Stimulated activated naive CD8-positive, alpha-beta T cell treated with anti-CD3 and anti-CD28 coated beads, Interleukin-15, Interleukin-2, amounts not matched to agents 100 U/mL and 50 U/mL, for 24 hours (primary cell): Measurements from ENCODE around the gene UBFD1.
"Not testable (repeated sequence)": the region's sequence is repeated elsewhere in the genome, so short reads cannot be mapped to it uniquely, and the experiment has no call there.

ENCODE experiments used
- ATAC-seq: fragments of 150-1000 bp; cut with Tn5 transposase; one replicate; pipeline ENCODE4 v1.10.0; 2021
- DNase-seq: peaks from one replicate; pipeline ENCODE4 v3.0.0; 2021

UBFD1 gene

DNA sequence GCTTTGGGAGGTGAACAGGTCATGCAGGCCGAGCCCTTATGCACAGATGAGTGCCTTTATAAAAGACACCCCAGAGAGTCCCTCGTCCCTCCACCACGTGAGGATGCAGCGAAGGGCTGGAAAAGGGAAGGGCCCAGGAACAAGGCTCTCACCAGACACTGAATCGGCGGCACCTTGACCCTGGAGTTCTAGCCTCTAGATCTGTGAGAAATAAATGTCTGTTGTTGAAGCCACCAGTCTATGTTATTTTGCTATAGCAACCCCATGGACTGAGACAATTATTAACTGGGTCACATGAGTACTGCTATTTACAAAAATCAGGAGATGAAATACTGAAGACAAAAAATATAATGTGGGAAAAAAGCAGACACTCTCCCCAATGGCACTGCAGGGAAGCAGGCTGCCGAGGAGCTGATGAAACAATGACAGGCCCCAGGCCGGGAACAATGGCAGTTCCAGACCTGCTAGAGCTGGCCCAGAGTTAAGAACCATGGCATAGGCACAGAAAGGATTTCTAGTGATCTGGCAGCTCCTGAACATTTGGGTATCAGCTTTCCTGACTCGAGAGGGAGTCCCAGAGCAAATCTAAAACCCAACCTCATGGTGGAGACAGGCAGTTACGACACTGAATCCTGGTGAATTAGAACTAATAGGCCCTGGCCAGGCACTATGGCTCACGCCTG is 29.4 kb upstream of the UBFD1 start:
- DNase-seq (no peak), ATAC-seq (no peak)

DNA sequence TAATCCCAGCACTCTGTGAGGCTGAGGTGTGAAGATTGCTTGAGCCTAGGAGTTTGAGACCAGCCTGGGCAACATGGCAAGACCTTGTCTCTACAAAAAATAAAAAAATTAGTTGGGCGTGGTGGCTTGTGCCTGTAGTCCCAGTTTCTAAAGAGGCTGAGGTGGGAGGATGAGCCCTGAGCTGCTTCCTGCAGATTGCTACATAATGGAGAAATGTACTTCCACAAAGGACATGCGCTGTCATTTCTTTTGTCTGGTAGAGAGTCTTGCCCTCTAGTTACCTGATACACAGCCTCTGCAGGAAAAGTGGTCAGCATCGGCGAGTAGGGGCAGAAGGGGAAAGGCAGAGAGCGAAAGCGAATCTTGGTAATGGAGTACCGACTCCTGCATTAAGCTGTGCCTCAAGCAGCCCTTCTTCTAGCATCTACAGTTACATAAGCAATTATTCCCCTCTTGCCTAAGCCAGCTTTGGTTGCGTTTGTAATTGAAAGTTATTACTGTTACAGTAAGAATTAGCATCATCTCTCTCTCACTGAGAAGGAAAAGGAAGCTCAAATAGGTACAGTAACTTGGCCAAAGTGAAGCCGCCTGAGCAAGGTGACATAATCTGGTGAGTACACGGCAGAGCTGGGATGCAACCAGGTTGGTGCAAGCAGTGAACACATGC is 28.8 kb upstream of the UBFD1 start:
- ATAC-seq, result no peak
- no peak for DNase-seq

DNA sequence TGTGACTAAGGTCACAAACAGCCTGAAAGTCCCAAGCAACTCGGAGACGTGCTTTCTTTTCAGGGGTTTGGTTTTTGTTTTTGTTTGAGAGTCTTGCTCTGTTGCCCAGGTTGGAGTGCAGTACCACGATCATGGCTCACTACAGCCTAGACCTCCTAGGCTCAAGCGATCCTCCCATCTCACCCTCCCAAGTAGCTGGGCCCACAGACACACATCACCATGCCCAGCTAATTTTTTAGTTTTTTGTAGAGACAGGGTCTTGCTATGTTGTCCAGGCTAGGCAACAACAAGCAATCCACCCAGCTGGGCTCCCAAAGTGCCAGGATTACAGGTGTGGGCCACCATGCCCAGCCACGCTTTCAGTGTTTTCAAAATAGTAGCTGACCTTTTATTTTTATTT is 27.5 kb upstream of the UBFD1 start:
- ATAC-seq (no peak), DNase-seq (no peak)

DNA sequence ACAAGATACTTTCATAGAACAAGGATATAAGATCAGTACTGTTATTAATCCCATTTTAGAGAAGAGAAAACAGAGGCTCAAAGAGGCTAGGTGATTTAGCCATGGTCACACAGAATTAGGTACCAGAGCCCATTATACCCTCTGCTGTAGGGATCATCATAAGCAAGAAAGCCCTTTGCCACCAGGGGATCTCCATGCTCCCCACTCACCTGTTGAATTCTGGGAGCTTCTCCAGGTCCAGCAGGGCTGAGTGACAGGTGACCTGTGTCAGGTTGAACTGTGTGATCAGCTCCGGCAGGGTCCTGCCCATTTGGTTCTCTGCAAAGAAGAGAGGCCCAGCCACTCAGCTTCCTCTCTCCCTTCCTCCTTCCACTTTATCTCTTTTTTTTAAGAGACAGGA is 25.1 kb upstream of the UBFD1 start:
- ATAC-seq, result no peak

DNA sequence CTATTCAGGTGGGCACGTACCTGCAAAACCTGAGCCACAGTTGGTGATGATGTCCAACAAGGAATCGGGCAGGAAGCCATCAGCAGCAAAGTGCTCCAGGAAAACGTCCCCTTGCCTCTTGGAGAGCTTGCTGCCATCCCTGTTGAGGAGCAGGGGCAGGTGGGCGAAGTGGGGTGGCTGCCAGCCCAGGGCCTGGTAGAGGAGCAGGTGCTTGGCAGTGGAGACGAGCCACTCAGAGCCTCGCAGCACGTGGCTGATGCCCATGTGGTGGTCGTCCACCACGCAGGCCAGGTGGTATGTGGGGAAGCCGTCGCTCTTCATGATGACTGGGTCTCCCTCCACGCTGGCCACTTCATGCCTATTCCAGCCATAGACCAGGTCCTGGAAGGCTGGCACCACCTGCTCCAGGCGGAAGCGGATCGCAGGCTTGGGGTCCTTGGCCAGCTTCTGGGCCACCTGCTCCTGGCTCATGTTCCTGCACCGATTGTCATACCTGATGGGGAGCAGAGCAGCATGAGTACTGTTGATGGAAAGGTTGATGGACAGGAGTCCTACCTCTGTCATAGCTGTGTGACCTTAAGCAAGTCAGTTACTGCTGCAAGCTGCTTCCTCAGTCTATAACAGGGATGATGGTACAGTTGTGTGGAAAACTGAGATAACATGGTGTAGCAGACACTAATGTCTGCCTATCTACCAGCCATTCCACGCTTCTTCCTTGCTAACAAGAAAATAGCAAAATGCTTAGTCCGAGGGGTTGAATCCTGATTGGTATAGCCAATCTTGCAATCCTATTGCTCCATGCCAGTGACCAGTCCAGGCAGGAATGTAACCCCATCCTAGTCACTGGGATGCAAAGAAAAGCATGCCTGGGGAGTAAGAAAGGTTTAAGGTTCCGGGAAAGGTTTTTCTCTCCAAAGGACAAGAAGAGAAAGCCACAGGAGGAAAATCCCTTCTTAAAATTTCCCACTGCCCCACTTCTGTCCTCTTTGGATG is 22.4 kb upstream of the UBFD1 start:
- no peak for ATAC-seq
- no peak for DNase-seq

More for the DNA sequence above, 25.1 kb upstream of the UBFD1 start:
- DNase-seq, result no peak

DNA sequence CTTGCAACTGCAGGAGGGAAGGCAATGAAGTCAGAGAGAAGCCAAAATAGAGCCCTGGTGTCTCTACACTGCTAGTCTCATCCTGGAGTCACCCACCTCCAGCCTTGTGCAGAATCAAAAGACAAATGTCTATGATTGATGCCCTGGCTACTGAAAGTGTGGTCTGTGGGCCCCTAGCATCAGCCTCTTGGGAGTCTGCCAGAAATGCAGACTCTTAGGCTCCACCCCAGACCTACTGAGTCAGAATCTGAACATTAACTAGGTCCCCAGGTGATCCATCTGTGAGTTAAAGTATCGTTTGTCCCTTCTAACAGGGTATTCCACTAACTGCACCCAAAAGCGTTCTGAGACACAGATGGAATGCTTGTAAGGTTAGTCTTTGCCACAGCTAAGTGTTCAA is 21.6 kb upstream of the UBFD1 start:
- ATAC-seq, result no peak

DNA sequence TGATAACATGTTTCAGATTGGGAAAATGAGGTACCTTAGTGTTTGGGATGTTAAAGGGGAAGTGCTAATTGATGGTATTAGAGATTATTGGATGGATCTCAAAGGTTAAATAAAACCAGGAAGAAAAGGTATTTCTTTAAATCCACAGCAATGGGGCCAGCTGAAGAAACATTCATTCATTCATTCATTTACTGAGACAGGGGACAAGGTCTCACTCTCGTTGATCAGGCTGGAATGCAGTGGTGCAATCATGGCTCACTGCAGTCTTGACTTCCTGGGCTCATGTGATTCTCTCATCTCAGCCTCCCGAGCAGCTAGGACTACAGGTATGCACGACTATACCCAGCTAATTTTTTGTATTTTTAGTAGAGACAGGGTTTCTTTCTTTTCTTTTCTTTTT is 20.1 kb upstream of the UBFD1 start:
- ATAC-seq (no peak), DNase-seq (no peak)

More for the DNA sequence above, 21.6 kb upstream of the UBFD1 start:
- no peak for DNase-seq

DNA sequence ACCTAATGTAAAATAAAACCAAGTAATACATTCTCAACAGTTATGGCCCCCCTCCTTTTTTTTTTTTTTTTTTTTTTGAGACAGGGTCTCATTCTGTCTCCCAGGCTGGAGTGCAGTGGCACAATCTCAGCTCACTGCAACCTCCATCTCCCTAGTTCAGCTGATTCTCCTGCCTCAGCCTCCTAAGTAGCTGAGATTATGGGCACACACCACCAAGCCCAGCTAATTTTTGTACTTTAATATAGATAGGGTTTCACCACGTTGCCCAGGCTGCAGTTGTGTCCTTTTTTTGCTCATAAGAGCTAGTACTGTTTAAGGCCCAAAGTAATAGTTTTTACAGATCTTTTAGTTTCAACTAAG is 18.6 kb upstream of the UBFD1 start:
- DNase-seq (no peak), ATAC-seq (no peak)

DNA sequence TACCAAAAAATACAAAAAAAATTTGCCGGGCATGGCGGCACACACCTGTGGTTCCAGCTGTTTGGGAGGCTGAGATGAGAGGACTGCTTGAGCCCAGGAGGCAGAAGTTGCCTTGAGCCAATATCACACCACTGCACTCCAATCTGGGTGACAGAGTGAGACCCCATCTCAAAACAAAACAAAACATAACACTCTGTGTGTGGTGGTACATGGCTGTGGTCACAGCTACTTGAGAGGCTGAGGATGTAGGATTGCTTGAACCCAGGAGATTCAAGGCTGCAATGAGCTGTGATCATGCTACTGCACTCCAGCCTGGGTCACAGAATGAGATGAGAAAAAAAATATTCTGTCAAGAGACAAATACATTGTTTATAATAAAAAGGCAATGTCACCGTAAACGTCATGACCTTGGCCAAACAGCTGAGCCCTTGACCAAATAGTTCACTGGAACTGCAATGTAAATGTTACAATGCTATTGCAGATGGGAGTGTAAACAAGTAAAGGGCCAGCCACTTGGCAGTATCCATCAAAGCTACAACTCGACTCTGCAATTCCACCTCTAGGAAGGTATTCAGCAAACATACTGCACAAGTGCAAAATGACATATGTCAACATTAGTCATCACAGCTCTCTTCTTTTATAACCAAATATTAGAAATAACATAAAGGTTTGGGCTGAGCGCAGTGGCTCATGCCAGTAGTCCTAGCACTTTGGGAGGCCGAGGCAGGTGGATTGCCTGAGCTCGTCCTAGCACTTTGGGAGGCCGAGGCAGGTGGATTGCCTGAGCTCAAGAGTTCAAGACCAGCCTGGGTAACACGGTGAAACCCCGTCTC is 17.3 kb upstream of the UBFD1 start:
- no peak for DNase-seq
- no peak for ATAC-seq

DNA sequence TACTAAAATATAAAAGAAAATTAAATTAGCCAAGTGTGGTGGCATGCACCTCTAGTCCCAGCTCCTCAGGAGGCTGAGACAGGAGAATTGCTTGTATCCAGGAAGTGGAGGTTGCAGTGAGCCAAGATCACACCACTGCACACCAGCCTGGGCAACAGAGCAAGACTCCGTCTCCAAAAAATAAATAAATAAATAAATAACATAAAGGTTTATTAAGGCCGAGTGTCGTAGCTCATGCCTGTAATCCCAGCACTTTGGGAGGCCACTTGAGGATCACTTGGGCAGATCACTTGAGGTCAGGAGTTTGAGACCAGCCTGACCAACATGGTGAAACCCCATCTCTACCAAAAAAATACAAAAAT is 16.7 kb upstream of the UBFD1 start:
- not testable (repeated sequence) for DNase-seq

DNA sequence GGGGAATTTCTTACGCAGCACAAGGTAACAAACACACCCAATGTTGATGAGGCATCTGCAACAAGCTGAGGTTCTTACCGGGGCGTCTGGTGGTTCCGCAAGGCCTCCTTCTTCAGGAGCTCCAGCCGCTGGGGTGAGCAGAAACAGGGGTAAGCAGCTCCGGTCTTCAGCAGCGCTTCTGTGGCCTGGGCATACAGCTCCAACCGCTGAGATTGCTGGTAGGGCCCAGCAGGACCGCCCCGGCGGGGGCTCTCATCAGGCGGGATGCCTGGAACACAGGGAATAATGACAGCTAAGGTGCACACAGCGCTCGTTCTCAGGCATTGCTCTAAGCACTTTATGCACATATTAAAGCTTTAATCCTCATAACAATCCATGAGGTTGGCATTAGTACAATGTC is 13.1 kb upstream of the UBFD1 start:
- no peak for DNase-seq
- no peak for ATAC-seq

More for the DNA sequence above, 16.7 kb upstream of the UBFD1 start:
- not testable (repeated sequence) for ATAC-seq

DNA sequence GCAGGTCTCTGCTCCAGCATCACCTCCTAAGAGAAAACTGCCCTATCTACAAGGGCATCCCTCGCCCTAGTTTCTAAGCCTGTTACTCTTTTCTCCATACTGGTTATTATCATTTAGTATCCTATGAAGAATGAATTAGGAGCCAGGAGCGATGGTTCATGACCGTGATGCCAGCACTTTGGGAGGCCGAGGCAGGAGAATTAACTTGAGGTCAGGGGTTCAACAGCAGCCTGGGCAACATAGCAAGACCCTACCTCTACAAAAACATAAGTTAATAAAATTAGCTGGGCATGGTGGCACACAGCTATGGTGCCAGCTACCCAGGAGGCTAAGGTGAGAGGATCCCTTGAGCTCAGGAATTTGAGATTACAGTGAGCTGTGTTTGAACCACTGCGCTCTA is 7.6 kb upstream of the UBFD1 start:
- ATAC-seq, result no peak
- DNase-seq, result no peak

DNA sequence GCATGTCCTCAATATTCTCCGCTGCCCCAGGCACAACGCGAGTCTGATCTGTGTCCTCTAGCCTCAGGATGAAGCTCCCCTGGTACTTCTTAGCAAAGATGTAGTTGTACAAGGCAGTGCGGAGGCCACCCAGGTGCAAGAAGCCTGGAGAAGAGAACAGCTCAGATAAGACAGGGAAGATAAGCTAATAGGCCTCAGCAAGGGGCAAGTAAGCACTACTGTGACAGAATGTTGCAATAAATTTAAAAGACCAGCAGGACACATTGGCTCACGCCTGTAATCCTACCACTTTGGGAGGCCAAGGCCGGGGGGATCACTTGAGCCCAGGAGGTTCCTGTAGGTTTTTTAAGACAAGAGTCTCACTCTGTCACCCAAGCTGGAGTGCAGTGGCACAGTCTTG is 5.4 kb upstream of the UBFD1 start:
- DNase-seq, result no peak

DNA sequence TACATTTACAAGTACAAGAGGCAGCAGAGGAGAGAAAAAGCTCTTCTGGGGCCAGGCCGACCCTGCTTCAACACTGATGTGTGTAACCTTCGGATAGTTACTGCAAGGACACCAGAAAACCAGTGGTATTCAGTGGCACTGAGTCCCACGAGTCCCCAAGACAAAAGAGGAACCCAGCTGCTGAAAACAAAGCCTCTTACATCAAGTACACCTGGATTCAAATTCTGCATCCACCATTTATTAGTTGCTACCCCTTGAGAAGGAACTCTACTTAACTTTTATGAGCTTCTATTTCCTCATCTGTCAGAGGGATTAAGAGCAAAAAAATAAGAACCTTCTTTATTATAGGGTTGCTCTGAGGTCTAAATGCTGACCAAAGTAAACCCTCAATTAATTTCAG is 3.0 kb upstream of the UBFD1 start:
- no peak for ATAC-seq
- no peak for DNase-seq

More for the DNA sequence above, 5.4 kb upstream of the UBFD1 start:
- ATAC-seq, result no peak

DNA sequence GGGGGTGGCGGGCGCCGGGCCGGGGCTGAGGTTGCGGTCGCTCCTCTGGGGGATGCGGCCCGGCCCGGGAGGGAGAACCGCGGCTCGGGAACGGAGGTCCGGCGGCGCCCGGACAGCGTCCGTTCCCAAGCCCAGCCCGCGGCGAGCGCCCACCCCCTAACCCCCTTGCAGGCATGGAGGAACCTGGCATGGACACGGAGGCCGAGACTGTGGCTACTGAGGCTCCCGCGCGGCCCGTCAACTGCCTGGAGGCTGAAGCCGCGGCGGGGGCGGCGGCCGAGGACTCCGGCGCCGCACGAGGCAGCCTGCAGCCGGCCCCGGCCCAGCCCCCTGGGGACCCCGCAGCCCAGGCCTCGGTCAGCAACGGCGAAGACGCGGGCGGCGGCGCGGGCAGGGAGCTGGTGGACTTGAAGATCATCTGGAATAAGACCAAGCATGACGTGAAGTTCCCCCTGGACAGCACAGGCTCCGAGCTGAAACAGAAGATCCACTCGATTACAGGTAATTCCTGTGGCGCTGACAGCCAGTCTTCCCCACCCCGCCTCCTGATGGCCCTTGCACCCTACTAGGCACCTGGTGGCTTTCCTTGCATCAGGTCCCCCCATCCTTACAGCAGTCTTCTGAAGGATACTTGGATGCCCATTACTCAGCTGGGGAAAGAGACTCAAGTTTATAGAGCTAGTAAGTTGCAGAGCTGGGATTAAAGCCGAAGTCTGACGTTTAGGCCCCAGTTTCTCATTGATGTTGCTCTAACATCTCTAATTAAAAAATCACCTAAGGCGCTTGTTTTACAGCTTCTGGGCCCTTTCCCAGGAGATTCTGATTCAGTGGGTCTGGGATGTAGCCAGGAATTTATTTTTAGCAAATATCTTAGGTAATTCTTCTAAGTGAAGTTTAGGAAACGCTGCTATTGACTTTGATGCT is 514 bp downstream of the UBFD1 start:
- DNase-seq (peak; percentile 30), ATAC-seq (peak; percentile 5)

DNA sequence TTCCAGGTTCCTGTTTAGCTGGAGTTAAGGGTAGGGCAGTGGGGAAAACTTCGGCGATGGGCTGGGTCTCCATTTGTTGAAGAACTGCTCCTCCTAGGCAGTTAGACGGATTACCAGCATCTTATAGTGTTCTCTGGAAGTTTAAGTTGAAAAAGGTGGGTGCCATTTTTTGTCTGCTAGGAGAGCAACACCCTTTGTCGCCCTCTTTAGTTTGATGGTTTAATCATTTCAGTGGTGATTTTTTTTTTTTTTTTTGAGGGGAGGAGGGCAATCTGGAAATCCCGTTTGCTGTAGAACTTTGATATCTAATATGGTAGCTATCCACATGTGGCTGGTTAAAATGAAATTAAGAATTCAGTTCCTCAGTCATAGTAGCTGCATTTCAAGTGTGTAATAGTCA is 4.1 kb downstream of the UBFD1 start:
- no peak for ATAC-seq
- no peak for DNase-seq

DNA sequence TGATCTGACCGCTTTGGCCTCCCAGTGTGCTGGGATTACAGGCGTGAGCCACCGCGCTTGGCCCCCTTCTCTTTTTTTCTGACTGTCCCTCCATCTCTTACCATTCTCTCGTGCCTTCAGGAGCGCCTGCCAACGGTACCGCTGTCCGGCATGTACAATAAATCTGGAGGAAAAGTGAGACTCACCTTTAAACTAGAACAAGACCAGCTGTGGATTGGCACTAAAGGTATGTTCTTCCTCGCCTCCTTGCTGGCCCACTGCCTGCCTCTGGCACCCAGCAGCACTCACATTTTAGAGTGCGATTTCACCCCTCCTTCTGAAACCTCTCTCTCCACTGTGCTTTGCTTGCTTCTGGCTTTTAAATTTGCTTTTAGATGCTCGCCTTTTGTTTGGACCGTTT is 5.0 kb downstream of the UBFD1 start:
- no peak for ATAC-seq
- DNase-seq, result no peak

DNA sequence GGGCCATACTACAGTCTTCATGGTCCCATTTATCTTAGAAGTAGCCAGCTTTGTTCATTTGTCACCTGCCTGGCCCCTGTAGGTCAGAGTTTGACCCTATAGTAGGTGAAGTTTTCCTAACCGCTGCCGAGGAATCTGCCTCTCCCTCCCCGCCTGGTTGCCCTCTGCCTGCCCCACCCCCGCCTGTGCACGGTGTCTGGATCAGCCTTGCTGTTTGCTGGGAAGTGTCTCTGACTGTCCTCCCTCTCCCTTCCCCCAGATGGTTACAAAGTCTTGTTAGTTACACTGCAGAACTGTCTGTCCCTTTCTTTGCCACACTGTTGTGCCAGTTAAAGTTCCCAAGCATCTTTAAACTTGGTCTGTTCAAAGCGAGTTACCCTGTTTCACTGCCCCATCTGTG is 5.7 kb downstream of the UBFD1 start:
- ATAC-seq, result no peak
- no peak for DNase-seq

DNA sequence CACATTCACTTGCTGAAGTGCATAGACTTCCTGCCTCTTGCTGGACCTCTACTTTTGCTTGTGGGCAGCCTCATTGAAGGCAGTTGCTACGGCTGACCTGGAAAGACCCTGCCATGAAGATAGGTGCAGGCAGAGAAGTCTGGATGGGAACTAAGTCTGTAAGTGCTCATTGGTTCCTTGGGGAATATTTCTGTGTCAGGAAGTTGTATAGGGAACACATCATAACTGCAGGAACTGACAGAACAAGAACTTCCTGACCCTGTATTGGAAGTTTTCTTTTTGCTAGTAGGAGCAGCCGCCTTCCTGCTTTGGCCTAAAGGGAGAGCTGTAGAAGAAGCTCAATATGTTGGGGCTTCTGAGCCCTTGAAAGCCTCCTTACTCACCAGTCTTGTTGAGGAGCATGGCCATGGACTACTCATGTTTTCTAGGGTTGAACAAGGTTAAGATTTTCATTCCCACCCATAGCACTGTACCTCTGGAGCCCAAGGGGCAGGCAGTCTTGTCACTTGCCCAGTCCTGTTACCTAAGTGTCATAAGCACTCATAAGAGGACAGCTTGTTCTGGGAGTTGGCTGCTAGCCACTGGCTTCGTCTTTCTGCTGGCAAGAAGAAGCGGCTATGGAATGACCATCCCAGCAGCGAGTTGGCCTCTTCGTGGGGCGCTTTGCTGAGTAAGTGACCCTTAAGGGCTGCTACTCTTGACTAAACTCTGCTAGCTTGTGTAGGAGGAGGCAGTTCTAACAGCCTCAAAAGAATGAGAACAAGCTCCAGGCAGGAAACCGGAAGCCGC is 7.2 kb downstream of the UBFD1 start:
- DNase-seq (no peak), ATAC-seq (no peak)

DNA sequence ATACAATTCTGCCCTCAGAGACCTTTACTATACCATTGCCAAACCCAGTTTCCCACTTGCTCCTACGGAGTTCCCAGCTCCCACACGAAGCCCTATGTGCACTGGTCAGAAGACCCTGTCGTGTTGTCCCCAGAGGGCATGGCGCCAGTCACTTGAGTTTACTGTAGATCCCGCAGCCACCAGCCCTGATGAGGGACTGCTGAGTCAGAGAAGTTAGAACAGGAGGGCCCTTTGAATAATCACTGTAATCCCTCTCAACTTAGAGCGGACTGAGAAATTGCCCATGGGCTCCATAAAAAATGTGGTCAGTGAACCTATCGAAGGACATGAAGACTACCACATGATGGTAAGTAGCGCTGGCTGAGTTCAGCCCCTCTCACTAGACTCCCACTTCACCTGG is 9.2 kb downstream of the UBFD1 start:
- ATAC-seq (no peak), DNase-seq (no peak)
